Lower lobe of right lung (tissue), 2 donors: ENCODE measurements around the gene TRIAP1. TPM values are rescaled to one million over a fixed set of nuclear protein-coding genes. Genes with fewer than 3 reads are reported as not detected.

ENCODE experiments used
- ATAC-seq, 2 donors: fragments of 200-7000 bp; cut with Tn5 transposase; one replicate each; pipeline ENCODE4 v1.9.1; 2020 to 2022; ENCODE audit warnings: mild to moderate bottlenecking in 2 of 2, moderate library complexity in 2 of 2
- DNase-seq: peaks from one replicate; pipeline ENCODE4 v3.0.0-alpha.2; 2020
- H3K27ac ChIP-seq: fragments of 200-600 bp; one replicate; pipeline ENCODE4 v1.8.0; 2022
- H3K27me3 ChIP-seq: fragments of 200-600 bp; one replicate; pipeline ENCODE4 v1.8.0; 2022; ENCODE audit warnings: low read depth
- H3K36me3 ChIP-seq: fragments of 200-600 bp; one replicate; pipeline ENCODE4 v1.8.0; 2022; ENCODE audit warnings: mild to moderate bottlenecking
- H3K4me1 ChIP-seq: fragments of 200-600 bp; one replicate; pipeline ENCODE4 v1.8.0; 2022
- H3K4me3 ChIP-seq: fragments of 200-600 bp; one replicate; pipeline ENCODE4 v1.8.0; 2022; ENCODE audit warnings: mild to moderate bottlenecking
- H3K9me3 ChIP-seq: fragments of 200-600 bp; one replicate; pipeline ENCODE4 v1.8.0; 2022
- intact Hi-C: fragments of 100-400 bp; cut with DNase I; formaldehyde crosslinking; loops from one replicate; pipeline ENCODE4 v1.11.0; 2022
- total RNA-seq: library from RNA; stranded (reverse); fragmentation: NEBNext Ultra II Directional; extraction: Animal tissue kit (Norgen Biotek cat#: 25700); gene quantifications from one replicate; pipeline ENCODE4 v1.2.1, GENCODE V29; 2021
- TF ChIP-seq, protein P1 (sequence below): fragments of 200-600 bp; IDR thresholded peaks from one replicate; pipeline ENCODE4 v1.8.0; 2022; ENCODE audit warnings: antibody characterized with exemption, mild to moderate bottlenecking
- donor health status: DM: no; HTN: yes; CAD: no; lungs with severe emphysema.

The TRIAP1 gene
- total RNA-seq, 1 donor from 2014 or later: 20.4 TPM

DNA sequence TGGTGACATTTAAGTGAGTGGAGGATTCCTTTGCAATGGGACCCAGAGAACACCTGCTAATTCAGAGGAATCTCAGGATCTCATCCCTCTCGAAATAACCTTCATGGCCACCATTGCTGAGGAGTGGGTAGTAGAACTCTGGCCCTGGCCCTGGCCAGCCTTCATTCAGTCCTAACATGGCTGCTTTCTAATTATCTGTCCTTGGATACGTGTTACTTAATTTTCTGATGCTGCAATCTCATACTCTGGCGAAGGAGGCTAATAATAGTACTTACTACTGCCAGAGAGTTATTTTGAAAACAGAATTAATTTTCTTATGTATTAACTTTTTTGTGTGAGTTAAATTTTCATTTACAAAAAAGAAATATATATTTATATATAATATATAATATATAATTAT, 20.4 kb downstream of the TRIAP1 start:
- no peak for ATAC-seq
- peaks cover 5% of the 10 kb centered on the region for H3K4me1 ChIP-seq
- peaks cover 3% of the 10 kb centered on the region for H3K27me3 ChIP-seq
- no peaks in the 10 kb centered on the region for H3K36me3 ChIP-seq
- intact Hi-C loops: no loop called here
- no peak overlapping the region for H3K27ac ChIP-seq
- H3K9me3 ChIP-seq: no peaks in the 10 kb centered on the region
- DNase-seq: no peak
- no peak overlapping the region for H3K4me3 ChIP-seq
- TF ChIP-seq, protein P1, sequence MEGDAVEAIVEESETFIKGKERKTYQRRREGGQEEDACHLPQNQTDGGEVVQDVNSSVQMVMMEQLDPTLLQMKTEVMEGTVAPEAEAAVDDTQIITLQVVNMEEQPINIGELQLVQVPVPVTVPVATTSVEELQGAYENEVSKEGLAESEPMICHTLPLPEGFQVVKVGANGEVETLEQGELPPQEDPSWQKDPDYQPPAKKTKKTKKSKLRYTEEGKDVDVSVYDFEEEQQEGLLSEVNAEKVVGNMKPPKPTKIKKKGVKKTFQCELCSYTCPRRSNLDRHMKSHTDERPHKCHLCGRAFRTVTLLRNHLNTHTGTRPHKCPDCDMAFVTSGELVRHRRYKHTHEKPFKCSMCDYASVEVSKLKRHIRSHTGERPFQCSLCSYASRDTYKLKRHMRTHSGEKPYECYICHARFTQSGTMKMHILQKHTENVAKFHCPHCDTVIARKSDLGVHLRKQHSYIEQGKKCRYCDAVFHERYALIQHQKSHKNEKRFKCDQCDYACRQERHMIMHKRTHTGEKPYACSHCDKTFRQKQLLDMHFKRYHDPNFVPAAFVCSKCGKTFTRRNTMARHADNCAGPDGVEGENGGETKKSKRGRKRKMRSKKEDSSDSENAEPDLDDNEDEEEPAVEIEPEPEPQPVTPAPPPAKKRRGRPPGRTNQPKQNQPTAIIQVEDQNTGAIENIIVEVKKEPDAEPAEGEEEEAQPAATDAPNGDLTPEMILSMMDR: no peak

DNA sequence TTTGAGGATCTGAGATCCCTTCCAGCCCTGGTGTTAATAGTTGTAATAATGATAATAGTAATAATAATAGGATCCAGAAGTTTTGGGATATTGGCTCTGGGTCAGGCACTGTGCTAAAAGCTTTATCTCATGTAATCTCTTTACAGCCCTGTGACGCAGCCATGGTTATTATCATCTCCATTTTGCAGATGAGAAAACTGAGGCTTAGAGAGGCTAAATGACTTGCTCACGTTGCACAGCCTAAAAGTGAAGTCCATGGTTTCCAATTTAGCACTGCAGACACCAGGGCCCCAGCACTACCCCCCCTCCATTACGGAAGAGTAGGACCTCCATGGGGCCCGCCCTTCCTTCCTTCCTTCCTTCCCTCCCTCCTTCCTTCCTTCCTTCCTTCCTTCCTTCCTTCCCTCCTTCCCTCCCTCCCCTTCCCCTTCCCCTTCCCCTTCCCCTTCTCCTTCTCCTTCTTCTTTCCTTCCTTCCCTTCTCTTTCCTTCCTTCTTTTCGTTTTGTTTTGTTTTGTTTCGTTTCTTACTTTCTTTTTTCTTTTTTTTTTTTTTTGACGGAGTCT, 23.2 kb downstream of the TRIAP1 start:
- ATAC-seq (no peak), DNase-seq (no peak)
- Histone ChIP-seq H3K9me3 (no peaks in the 10 kb centered on the region), H3K27ac (no peak overlapping the region), H3K27me3 (no peaks in the 10 kb centered on the region), H3K36me3 (no peaks in the 10 kb centered on the region), H3K4me3 (no peak overlapping the region), H3K4me1 (no peaks in the 10 kb centered on the region)
- TF ChIP-seq, protein P1: no peak
- intact Hi-C loops: no loop called here

DNA sequence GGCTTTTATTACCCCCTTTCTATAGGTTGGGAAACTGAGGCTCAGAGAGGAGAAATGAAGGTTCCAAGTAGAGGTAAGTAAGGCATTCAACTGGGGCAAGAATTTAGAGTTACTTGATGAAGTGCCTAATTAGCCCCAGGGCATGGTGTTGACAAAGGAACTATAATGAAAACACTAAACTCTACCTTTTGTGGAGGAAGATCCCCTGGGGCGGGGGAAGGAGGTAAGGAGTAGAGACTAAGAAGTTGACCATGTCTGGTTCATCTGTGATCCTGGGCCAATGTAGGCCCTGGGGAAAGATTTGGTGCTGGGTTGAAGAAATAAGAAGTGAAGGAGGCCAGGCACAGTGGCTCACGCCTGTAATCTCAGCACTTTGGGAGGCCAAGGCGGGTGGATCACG, 24.5 kb downstream of the TRIAP1 start:
- Histone ChIP-seq H3K27me3 (no peaks in the 10 kb centered on the region), H3K9me3 (no peaks in the 10 kb centered on the region), H3K27ac (no peak overlapping the region), H3K4me3 (no peak overlapping the region), H3K36me3 (no peaks in the 10 kb centered on the region), H3K4me1 (no peaks in the 10 kb centered on the region)
- ATAC-seq (no peak), DNase-seq (no peak)
- intact Hi-C loops: no loop called here
- TF ChIP-seq, protein P1: no peak

DNA sequence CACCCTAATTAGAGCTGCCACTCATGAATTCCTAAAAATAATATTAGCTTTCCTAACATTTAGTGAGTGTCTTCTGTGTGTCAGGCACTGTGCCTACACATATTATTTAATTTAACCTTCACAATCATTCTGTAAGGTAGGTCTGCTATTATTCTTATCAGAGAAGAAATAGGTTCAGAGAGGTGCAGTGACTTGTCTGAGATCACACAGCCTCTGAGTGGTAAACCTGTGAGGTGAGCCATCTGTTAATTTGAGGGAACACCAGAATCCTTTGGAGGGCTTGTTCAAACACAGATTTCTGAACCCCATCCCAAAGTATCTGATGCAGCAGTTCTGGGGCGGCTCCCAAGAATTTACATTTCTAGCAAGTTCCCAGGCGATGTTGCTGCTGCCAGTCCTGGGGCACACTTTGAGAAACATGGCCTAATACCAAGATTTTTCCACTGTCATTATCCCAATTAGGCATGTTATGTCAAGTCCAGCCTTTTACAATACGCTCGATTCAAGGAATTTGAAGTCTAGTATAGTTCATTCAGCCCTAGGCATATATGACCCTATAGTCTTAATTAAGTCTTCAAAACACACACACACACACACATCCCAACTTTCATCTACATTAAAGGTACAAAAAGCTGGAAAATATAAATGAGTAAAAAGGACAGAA, 28.1 kb downstream of the TRIAP1 start:
- no peak overlapping the region for H3K27ac ChIP-seq
- no peaks in the 10 kb centered on the region for H3K9me3 ChIP-seq
- H3K4me1 ChIP-seq: no peaks in the 10 kb centered on the region
- DNase-seq (no peak), ATAC-seq (no peak)
- intact Hi-C loops: no loop called here
- H3K4me3 ChIP-seq: no peak overlapping the region
- no peaks in the 10 kb centered on the region for H3K27me3 ChIP-seq
- TF ChIP-seq, protein P1: no peak
- no peaks in the 10 kb centered on the region for H3K36me3 ChIP-seq

DNA sequence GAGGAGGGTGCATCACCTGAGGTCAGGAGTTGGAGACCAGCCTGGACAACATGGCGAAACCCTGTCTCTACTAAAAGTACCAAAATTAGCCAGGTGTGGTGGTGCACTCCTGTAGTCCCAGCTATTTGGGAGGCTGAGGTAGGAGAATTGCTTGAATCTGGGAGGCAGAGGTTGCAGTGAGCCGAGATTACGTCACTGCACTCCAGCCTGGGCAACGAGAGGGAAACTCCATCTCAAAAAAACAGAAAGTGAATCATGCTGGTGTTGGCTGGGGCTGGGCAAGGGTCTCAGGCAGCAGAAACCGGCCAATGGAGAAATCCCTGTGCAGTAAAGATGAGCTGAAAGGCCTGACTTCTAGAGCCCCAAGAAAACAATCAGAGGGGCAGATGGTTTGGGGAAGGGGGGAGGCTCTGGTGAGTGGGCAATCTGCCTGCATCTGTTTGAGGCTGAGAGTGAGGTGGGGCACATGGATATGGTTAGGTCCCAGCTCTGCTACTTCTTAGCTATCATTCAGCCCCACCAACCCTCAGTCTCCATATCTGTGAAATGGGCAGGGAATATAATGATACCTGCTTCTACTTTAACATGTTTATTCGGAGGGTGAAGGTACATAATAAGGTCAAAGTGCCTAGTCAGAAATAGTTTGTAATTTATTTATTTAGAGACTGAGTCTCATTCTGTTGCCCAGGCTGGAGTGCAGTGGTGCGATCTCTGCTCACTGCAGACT, 29.5 kb downstream of the TRIAP1 start:
- H3K27me3 ChIP-seq: no peaks in the 10 kb centered on the region
- TF ChIP-seq, protein P1: no peak
- ATAC-seq (no peak), DNase-seq (no peak)
- no peak overlapping the region for H3K27ac ChIP-seq
- no peaks in the 10 kb centered on the region for H3K36me3 ChIP-seq
- H3K4me3 ChIP-seq: no peak overlapping the region
- H3K4me1 ChIP-seq: no peaks in the 10 kb centered on the region
- no peaks in the 10 kb centered on the region for H3K9me3 ChIP-seq
- intact Hi-C loops: no loop called here
